IMR-90 (cell line): Measurements from ENCODE around the gene TMEM63C. TPM values are rescaled to one million over a fixed set of nuclear protein-coding genes. Genes with fewer than 3 reads are reported as not detected.

Experiments used
- ATAC-seq: fragments of 200-7000 bp; cut with Tn5 transposase; 2 replicates; pipeline ENCODE4 v1.9.1; 2020; ENCODE audit warnings: low read depth, mild to moderate bottlenecking, moderate library complexity
- BruUV-seq: library from RNA; stranded (reverse); fragments of 400-500 nt; replicated peaks from 2 replicates; lab custom pipeline; 2021; lab: Mats Ljungman, UMichigan
- CTCF ChIA-PET: fragments of 300-600 bp; formaldehyde crosslinking; extraction: SDS; loops from one replicate; lab custom pipeline; 2021; ENCODE audit warnings: antibody characterized with exemption; lab: Yijun Ruan, JAX
- POLR2A ChIA-PET: fragments of 300-600 bp; sonication (Branson Sonifier 250); formaldehyde crosslinking; loops from one replicate; lab custom pipeline; 2022; ENCODE audit warnings: antibody characterized with exemption; ENCODE audit not compliant: unreplicated experiment; lab: Charles Lee
- DNase-seq: peaks from one replicate; pipeline ENCODE4 v3.0.0; 2013
- H2AFZ ChIP-seq: replicated peaks from 2 replicates; pipeline ENCODE3; 2013; ENCODE audit warnings: low read length, mild to moderate bottlenecking; ENCODE audit not compliant: poor library complexity
- H2AK5ac ChIP-seq: 2 replicates; pipeline ENCODE4 v1.6.1; 2013; ENCODE audit warnings: low read depth, low read length, inconsistent platforms
- H2AK9ac ChIP-seq: replicated peaks from 2 replicates; pipeline ENCODE3; 2013; ENCODE audit warnings: mild to moderate bottlenecking, low read depth, low read length, moderate library complexity; ENCODE audit not compliant: poor library complexity
- H2BK120ac ChIP-seq: 2 replicates; pipeline ENCODE4 v1.6.1; 2013; ENCODE audit warnings: low read depth, low read length, inconsistent platforms
- H2BK15ac ChIP-seq: 3 replicates; pipeline ENCODE4 v1.6.1; 2013; ENCODE audit warnings: low read depth, low read length, inconsistent platforms
- H2BK20ac ChIP-seq: 2 replicates; pipeline ENCODE4 v1.6.1; 2013; ENCODE audit warnings: low read depth, mild to moderate bottlenecking, inconsistent platforms, low read length, moderate library complexity
- H2BK5ac ChIP-seq: 2 replicates; pipeline ENCODE4 v1.6.1; 2013; ENCODE audit warnings: mild to moderate bottlenecking, low read depth, low read length, inconsistent platforms; ENCODE audit not compliant: poor library complexity, severe bottlenecking
- H3K14ac ChIP-seq: replicated peaks from 2 replicates; pipeline ENCODE4 v1.6.1; 2013; ENCODE audit warnings: low read depth, low read length, inconsistent platforms
- H3K18ac ChIP-seq: 2 replicates; pipeline ENCODE4 v1.6.1; 2013; ENCODE audit warnings: low read depth, low read length, control low read depth
- H3K23ac ChIP-seq: 2 replicates; pipeline ENCODE4 v1.6.1; 2013; ENCODE audit warnings: low read depth, low read length, inconsistent platforms
- H3K27ac ChIP-seq: 2 replicates; pipeline ENCODE4 v1.5.1; 2013; ENCODE audit warnings: mild to moderate bottlenecking, control low read depth, low read length; ENCODE audit not compliant: insufficient read depth
- H3K27me3 ChIP-seq: 2 replicates; pipeline ENCODE4 v1.6.1; 2013; ENCODE audit warnings: low read length; ENCODE audit not compliant: control insufficient read depth, insufficient read depth
- H3K36me3 ChIP-seq: 2 replicates; pipeline ENCODE4 v1.6.1; 2013; ENCODE audit warnings: low read length, mixed read lengths; ENCODE audit not compliant: control insufficient read depth, insufficient read depth
- H3K4ac ChIP-seq: 2 replicates; pipeline ENCODE4 v1.6.1; 2013; ENCODE audit warnings: low read depth, low read length, inconsistent platforms
- H3K4me1 ChIP-seq: 2 replicates; pipeline ENCODE4 v1.6.1; 2013; ENCODE audit warnings: low read length, mixed read lengths; ENCODE audit not compliant: control insufficient read depth, insufficient read depth
- H3K4me2 ChIP-seq: 2 replicates; pipeline ENCODE4 v1.6.1; 2013; ENCODE audit warnings: low read depth, mild to moderate bottlenecking, control low read depth, low read length, moderate library complexity
- H3K4me3 ChIP-seq: 2 replicates; pipeline ENCODE4 v1.5.1; 2013; ENCODE audit warnings: low read depth, mild to moderate bottlenecking, control low read depth, low read length, moderate library complexity; ENCODE audit not compliant: insufficient read depth
- H3K56ac ChIP-seq: 2 replicates; pipeline ENCODE4 v1.6.1; 2013; ENCODE audit warnings: low read length, inconsistent platforms; ENCODE audit not compliant: insufficient read depth; ENCODE audit errors: extremely low read depth
- H3K79me1 ChIP-seq, 2 experiments: 2 replicates each; pipeline ENCODE4 v1.6.1; 2013; ENCODE audit warnings: low read length in 2 of 2, inconsistent platforms in 1 of 2, low read depth in 1 of 2
- H3K9ac ChIP-seq: 2 replicates; pipeline ENCODE4 v1.6.1; 2013; ENCODE audit warnings: low read depth, low read length, control low read depth
- H3K9me1 ChIP-seq: 2 replicates; pipeline ENCODE4 v1.6.1; 2013; ENCODE audit warnings: low read length, inconsistent platforms; ENCODE audit not compliant: insufficient read depth
- H3K9me3 ChIP-seq: 2 replicates; pipeline ENCODE4 v1.6.1; 2013; ENCODE audit warnings: low read length; ENCODE audit not compliant: control insufficient read depth, insufficient read depth
- H4K20me1 ChIP-seq: 2 replicates; pipeline ENCODE4 v1.6.1; 2013; ENCODE audit warnings: low read length, inconsistent platforms; ENCODE audit not compliant: insufficient read depth
- H4K5ac ChIP-seq: 2 replicates; pipeline ENCODE4 v1.6.1; 2013; ENCODE audit warnings: mild to moderate bottlenecking, low read depth, low read length, control low read depth
- H4K8ac ChIP-seq, 2 experiments: 2 replicates each; pipeline ENCODE4 v1.6.1; 2013; ENCODE audit warnings: low read depth in 2 of 2, low read length in 2 of 2, control low read depth in 1 of 2, inconsistent platforms in 1 of 2
- H4K91ac ChIP-seq: 2 replicates; pipeline ENCODE4 v1.6.1; 2013; ENCODE audit warnings: low read depth, low read length, inconsistent platforms; ENCODE audit not compliant: insufficient read depth
- FOS ChIP-seq: fragments of 150-350 bp; IDR thresholded peaks from 2 replicates; pipeline ENCODE4 v1.6.1; 2016; ENCODE audit warnings: low read depth, low read length
- MAFK ChIP-seq: IDR thresholded peaks from 2 replicates; pipeline ENCODE4 v1.6.1; 2012; ENCODE audit warnings: low read depth, low read length, improper control_type of control experiment
- NFE2L2 ChIP-seq: fragments of 150-350 bp; IDR thresholded peaks from 2 replicates; pipeline ENCODE4 v1.6.1; 2016; ENCODE audit warnings: low read depth, mild to moderate bottlenecking, low read length
- RAD21 ChIP-seq: IDR thresholded peaks from 2 replicates; pipeline ENCODE4 v1.6.1; 2012; ENCODE audit warnings: low read length, improper control_type of control experiment
- RFX5 ChIP-seq: IDR thresholded peaks from 2 replicates; pipeline ENCODE4 v1.8.0; 2012; ENCODE audit warnings: low read depth, mild to moderate bottlenecking, low read length, moderate library complexity
- SMC3 ChIP-seq: fragments of 150-350 bp; IDR thresholded peaks from 2 replicates; pipeline ENCODE4 v1.6.1; 2016; ENCODE audit warnings: low read depth, mild to moderate bottlenecking, antibody characterized with exemption, low read length, moderate library complexity
- WGBS, 2 experiments: methylation state at CpG; one replicate each; pipeline versions ENCODE4 v1.1.5 to v1.1.7; 2013; ENCODE audit warnings: missing lambda C conversion rate in 2 of 2; ENCODE audit not compliant: insufficient read length in 1 of 2; ENCODE audit errors: extremely low coverage in 2 of 2; 5-methylcytosine and 5-hydroxymethylcytosine counted together
- dilution Hi-C: fragments of 300-500 bp; cut with HindIII; formaldehyde crosslinking; loops from one replicate; pipeline ENCODE4 v1.14.3; 2018; ENCODE audit warnings: low sequenced_read_pairs; ENCODE audit not compliant: unreplicated experiment
- in situ Hi-C: fragments of 300-500 bp; cut with MboI; formaldehyde crosslinking; loops from 3 replicates; pipeline ENCODE4 v1.14.3; 2019; ENCODE audit warnings: low sequenced_read_pairs, inconsistent platforms, mixed read lengths
- intact Hi-C: fragments of 100-400 bp; cut with micrococcal nuclease; formaldehyde crosslinking; loops from 2 replicates; pipeline ENCODE4 v1.10.0; 2022
- polyA plus RNA-seq, 3 experiments: library from polyadenylated mRNA; depleted of rRNA; stranded (reverse); fragments of >200 nt; gene quantifications; 2 replicates each; pipeline ENCODE4 v1.2.3, GENCODE V29; 2012; ENCODE audit warnings: low replicate concordance in 1 of 3
- total RNA-seq: library from RNA; depleted of rRNA; stranded (reverse); fragments of >200 nt; gene quantifications from 2 replicates; pipeline ENCODE4 v1.2.3, GENCODE V29; 2012
- TF ChIP-seq, protein P1 (sequence below): conservative IDR thresholded peaks from 2 replicates; pipeline ENCODE4 v1.5.1; 2012; ENCODE audit warnings: mild to moderate bottlenecking, low read depth, low read length, improper control_type of control experiment

Gene TMEM63C
- total and polyA plus RNA-seq, 2 of the 4 experiments (the other 2 are of a cell fraction), result under 0.01 TPM; not detected in 1

DNA sequence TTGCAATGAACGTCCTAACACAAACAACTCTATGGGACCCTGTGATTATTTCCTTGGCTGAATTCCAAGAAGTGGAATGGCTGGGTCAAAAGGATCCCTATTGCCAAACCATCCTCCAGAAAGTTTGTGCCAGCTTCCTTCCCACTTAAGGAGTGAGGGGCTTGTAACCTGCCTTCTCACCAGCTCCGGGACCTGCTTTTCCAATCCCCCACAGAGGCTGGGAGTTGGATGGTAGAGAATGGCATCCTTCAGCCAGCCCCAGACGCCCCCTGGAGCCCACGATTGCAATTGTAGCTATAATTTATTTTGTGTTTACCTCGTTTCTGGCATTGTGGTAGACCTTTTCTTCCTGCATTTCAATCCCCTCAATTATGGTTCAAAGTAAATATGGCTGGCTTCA lies 30.4 kb upstream of the TMEM63C start:
- Histone ChIP-seq H2BK15ac (no peak overlapping the region), H2AK5ac (no peak overlapping the region), H2AFZ (no peak overlapping the region), H3K4me1 (no peaks in the 10 kb centered on the region), H3K9me1 (no peaks in the 10 kb centered on the region), H2BK120ac (no peak overlapping the region), H2AK9ac (no peak overlapping the region), H3K9ac (no peak overlapping the region), H3K9me3 (no peaks in the 10 kb centered on the region), H2BK20ac (no peak overlapping the region), H3K23ac (no peak overlapping the region), H3K18ac (no peak overlapping the region), H3K27ac (no peak overlapping the region), H4K8ac (no peak overlapping the region), H3K27me3 (peaks cover 33% of the 10 kb centered on the region), H4K91ac (no peak overlapping the region), H3K14ac (no peak overlapping the region), H3K4me2 (no peak overlapping the region), H3K4me3 (no peak overlapping the region), H3K36me3 (no peaks in the 10 kb centered on the region), H3K56ac (no peak overlapping the region), H3K79me1 (no peaks in the 10 kb centered on the region), H3K4ac (no peak overlapping the region), H4K5ac (no peak overlapping the region), H2BK5ac (no peak overlapping the region), H4K20me1 (no peaks in the 10 kb centered on the region)
- TF ChIP-seq RAD21 (0 out of 2 replicates have a peak, but pooled peaks have one; percentile 28), SMC3 (0 out of 2 replicates have a peak, but pooled peaks have one; percentile 39), FOS (no peak), MAFK (no peak), RFX5 (no peak), NFE2L2 (no peak)
- TF ChIP-seq, protein P1, sequence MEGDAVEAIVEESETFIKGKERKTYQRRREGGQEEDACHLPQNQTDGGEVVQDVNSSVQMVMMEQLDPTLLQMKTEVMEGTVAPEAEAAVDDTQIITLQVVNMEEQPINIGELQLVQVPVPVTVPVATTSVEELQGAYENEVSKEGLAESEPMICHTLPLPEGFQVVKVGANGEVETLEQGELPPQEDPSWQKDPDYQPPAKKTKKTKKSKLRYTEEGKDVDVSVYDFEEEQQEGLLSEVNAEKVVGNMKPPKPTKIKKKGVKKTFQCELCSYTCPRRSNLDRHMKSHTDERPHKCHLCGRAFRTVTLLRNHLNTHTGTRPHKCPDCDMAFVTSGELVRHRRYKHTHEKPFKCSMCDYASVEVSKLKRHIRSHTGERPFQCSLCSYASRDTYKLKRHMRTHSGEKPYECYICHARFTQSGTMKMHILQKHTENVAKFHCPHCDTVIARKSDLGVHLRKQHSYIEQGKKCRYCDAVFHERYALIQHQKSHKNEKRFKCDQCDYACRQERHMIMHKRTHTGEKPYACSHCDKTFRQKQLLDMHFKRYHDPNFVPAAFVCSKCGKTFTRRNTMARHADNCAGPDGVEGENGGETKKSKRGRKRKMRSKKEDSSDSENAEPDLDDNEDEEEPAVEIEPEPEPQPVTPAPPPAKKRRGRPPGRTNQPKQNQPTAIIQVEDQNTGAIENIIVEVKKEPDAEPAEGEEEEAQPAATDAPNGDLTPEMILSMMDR, result peak; percentile 49
- ATAC-seq, result peak; percentile 47
- CTCF ChIA-PET, result interaction anchor here (0.5 to 1.9 kb wide), 7 partner anchors 9 to 296 kb away, joined by 3 to 13 read pairs (median 4); partner anchors contain the start of gene ZDHHC22
- POLR2A ChIA-PET, result no interaction called here
- no CpG with 5 or more reads among the region's 5 CpGs for WGBS, 2 experiments
- BruUV-seq, result no TSS peak
- dilution Hi-C loops (no loop called here), intact Hi-C loops (loop anchor here (5.0 to 10.0 kb wide), 2 partner anchors 304 to 556 kb away; partner anchors contain the start of genes AHSA1, ALKBH1, SLIRP and VIPAS39), in situ Hi-C loops (loop anchor here (5.0 kb wide), 1 partner anchor 166 kb away; no protein-coding TSS in a partner anchor)
- DNase-seq, result no peak
